Esophagus squamous epithelium (tissue), 5 donors: Measurements from ENCODE around the gene RIT2. TPM values are rescaled to one million over a fixed set of nuclear protein-coding genes. Genes with fewer than 3 reads are reported as not detected.

Experiments used
- DNase-seq: peaks from one replicate; lab custom pipeline; 2025; lab: John Stamatoyannopoulos, UW
- H3K27ac ChIP-seq, 4 donors: fragments of 200-600 bp; sonication (generic); one replicate each; pipeline ENCODE4 v1.5.1; 2016 to 2019; ENCODE audit warnings: mild to moderate bottlenecking in 1 of 4
- H3K27me3 ChIP-seq, 4 donors: fragments of 200-600 bp; sonication (generic); 1 replicate in 3 of 4; 2 replicates in 1 of 4; pipeline versions ENCODE4 v1.5.1 to v1.6.0; 2017 to 2021; ENCODE audit warnings: antibody characterized with exemption in 1 of 4
- H3K36me3 ChIP-seq, 3 donors: fragments of 200-600 bp; sonication (generic); one replicate each; pipeline ENCODE4 v1.5.1; 2016 to 2019
- H3K4me1 ChIP-seq, 3 donors: fragments of 200-600 bp; sonication (generic); one replicate each; pipeline ENCODE4 v1.5.1; 2017 to 2019
- H3K4me3 ChIP-seq, 4 donors: fragments of 200-600 bp; sonication (generic); 1 replicate in 3 of 4; 2 replicates in 1 of 4; pipeline ENCODE4 v1.5.1; 2016 to 2019; ENCODE audit warnings: mild to moderate bottlenecking in 2 of 4, moderate library complexity in 1 of 4
- H3K9me3 ChIP-seq, 3 donors: fragments of 200-600 bp; sonication (generic); one replicate each; pipeline ENCODE4 v1.5.1; 2016 to 2019
- CTCF ChIP-seq, 6 experiments: fragments of 450-650 bp in 4 of 6; fragments of 200-600 bp in 2 of 6; sonication (generic) in 2 of 6; IDR thresholded peaks; one replicate each; pipeline ENCODE4 v1.5.1; 2016 to 2019; ENCODE audit warnings: antibody characterized with exemption in 6 of 6, mild to moderate bottlenecking in 4 of 6, moderate library complexity in 4 of 6
- POLR2A ChIP-seq, 4 donors: fragments of 450-650 bp; IDR thresholded peaks; one replicate each; pipeline ENCODE4 v1.6.1; 2017; ENCODE audit warnings: antibody characterized with exemption in 4 of 4, mild to moderate bottlenecking in 4 of 4, moderate library complexity in 3 of 4
- WGBS, 2 donors: methylation state at CpG; one replicate each; pipeline ENCODE4 v1.1.5; 2018; 5-methylcytosine and 5-hydroxymethylcytosine counted together
- intact Hi-C: fragments of 100-400 bp; cut with DNase I; formaldehyde crosslinking; loops from one replicate; pipeline ENCODE4 v1.15.0; 2022
- total RNA-seq, 4 donors: library from RNA; depleted of rRNA; stranded (reverse); fragments of >200 nt; gene quantifications; one replicate each; pipeline ENCODE4 v1.1.0, GENCODE V29; 2016
- donor health status: DM: yes; HTN: yes; CAD: no.

The RIT2 gene
- total RNA-seq, 4 donors from 2014 or later = not detected

GRCh38 chr18:42936289-42936688 lies 179.2 kb downstream of the RIT2 start:
- Histone ChIP-seq H3K4me3 (no peak overlapping the region), H3K27me3 (no peaks in the 10 kb centered on the region), H3K27ac (no peak overlapping the region), H3K4me1 (peaks cover 0 to 4% (median 0%) of the 10 kb centered on the region in 3 donors), H3K36me3 (no peaks in the 10 kb centered on the region), H3K9me3 (no peaks in the 10 kb centered on the region)
- DNase-seq = no peak
- intact Hi-C loops = no loop called here
- WGBS, 2 donors = 45 to 50% methylated on average over 2 of the region's 2 CpGs
- TF ChIP-seq CTCF (IDR thresholded peaks at IDR 0.05) (no peak), POLR2A (IDR thresholded peaks at IDR 0.05) (no peak)

GRCh38 chr18:42931491-42931890 lies 184.0 kb downstream of the RIT2 start:
- TF ChIP-seq CTCF (IDR thresholded peaks at IDR 0.05) = no peak
- TF ChIP-seq POLR2A (IDR thresholded peaks at IDR 0.05) = no peak
- no peak overlapping the region for H3K27ac ChIP-seq
- H3K4me3 ChIP-seq = no peak overlapping the region
- DNase-seq = no peak
- WGBS, 2 donors = 22 to 27% methylated on average over 3 of the region's 3 CpGs
- no peaks in the 10 kb centered on the region for H3K36me3 ChIP-seq
- no peaks in the 10 kb centered on the region for H3K27me3 ChIP-seq
- peaks cover 0 to 4% (median 0%) of the 10 kb centered on the region in 3 donors for H3K4me1 ChIP-seq
- H3K9me3 ChIP-seq = no peaks in the 10 kb centered on the region
- intact Hi-C loops = no loop called here

- no peak overlapping the region for H3K27ac ChIP-seq
- DNase-seq = no peak
- intact Hi-C loops = no loop called here
- peaks cover 0 to 4% (median 0%) of the 10 kb centered on the region in 3 donors for H3K4me1 ChIP-seq
- no peaks in the 10 kb centered on the region for H3K36me3 ChIP-seq
- H3K27me3 ChIP-seq = no peaks in the 10 kb centered on the region
- WGBS, 2 donors = 50 to 51% methylated on average over 3 of the region's 3 CpGs
- TF ChIP-seq POLR2A (IDR thresholded peaks at IDR 0.05) (no peak), CTCF (IDR thresholded peaks at IDR 0.05) (no peak)
- H3K9me3 ChIP-seq = no peaks in the 10 kb centered on the region
- no peak overlapping the region for H3K4me3 ChIP-seq
These were observed 185.6 kb downstream of the RIT2 start for GRCh38 chr18:42929857-42930256.

- TF ChIP-seq CTCF (IDR thresholded peaks at IDR 0.05) (no peak), POLR2A (IDR thresholded peaks at IDR 0.05) (no peak)
- intact Hi-C loops = no loop called here
- DNase-seq = no peak
- Histone ChIP-seq H3K36me3 (no peaks in the 10 kb centered on the region), H3K9me3 (no peaks in the 10 kb centered on the region), H3K27me3 (no peaks in the 10 kb centered on the region), H3K4me3 (no peak overlapping the region), H3K4me1 (peaks cover 0 to 4% (median 0%) of the 10 kb centered on the region in 3 donors), H3K27ac (no peak overlapping the region)
- WGBS, 2 donors = 88 to 93% methylated on average over 1 of the region's 1 CpG
These were observed 186.3 kb downstream of the RIT2 start for GRCh38 chr18:42929181-42929580.

- DNase-seq = no peak
- intact Hi-C loops = no loop called here
- TF ChIP-seq POLR2A (IDR thresholded peaks at IDR 0.05) (no peak), CTCF (IDR thresholded peaks at IDR 0.05) (no peak)
- 67 to 68% methylated on average over 2 of the region's 2 CpGs for whole genome bisulfite sequencing, 2 donors
- Histone ChIP-seq H3K4me3 (no peak overlapping the region), H3K27me3 (no peaks in the 10 kb centered on the region), H3K4me1 (no peaks in the 10 kb centered on the region), H3K27ac (no peak overlapping the region), H3K36me3 (no peaks in the 10 kb centered on the region), H3K9me3 (no peaks in the 10 kb centered on the region)
These were observed 190.4 kb downstream of the RIT2 start for GRCh38 chr18:42925036-42925435.
